Measurements from ENCODE around the gene SMPD4. TPM values are rescaled to one million over a fixed set of nuclear protein-coding genes. Genes with fewer than 3 reads are reported as not detected.
"Not testable (repeated sequence)": the region's sequence is repeated elsewhere in the genome, so short reads cannot be mapped to it uniquely, and the experiment has no call there.

The SMPD4 gene
- total RNA-seq, 1 experiment from 2014 or later: 67.5 TPM

GRCh38 chr2:130102597-130103363 is 78.6 kb downstream of the SMPD4 start:
- not testable (repeated sequence) for H3K27ac ChIP-seq; H3K36me3 ChIP-seq; DNase-seq; H3K27me3 ChIP-seq; H3K4me3 ChIP-seq; H3K4me1 ChIP-seq; H3K9me3 ChIP-seq (replicated peaks)

Other genes starting within 250 kb of the SMPD4 start
- not detected in 2 replicates for gene RAB6C, start 201.9 kb downstream of the SMPD4 start, total RNA-seq (2014; rRNA removed; shearing (Covaris generic))
- gene POTEF, start 52.4 kb downstream of the SMPD4 start, total RNA-seq (2014; rRNA removed; shearing (Covaris generic)): 8.6 and 11.5 TPM in 2 replicates
- gene CCDC74B, start 36.5 kb downstream of the SMPD4 start, total RNA-seq (2014; rRNA removed; shearing (Covaris generic)): 2.2 and 2.7 TPM in 2 replicates
- gene MZT2B, start 660 bp upstream of the SMPD4 start, total RNA-seq (2014; rRNA removed; shearing (Covaris generic)): 63.2 and 99.3 TPM in 2 replicates
- gene TUBA3E, start 16.8 kb upstream of the SMPD4 start, total RNA-seq (2014; rRNA removed; shearing (Covaris generic)): not detected in 2 replicates
- 74.0 and 77.6 TPM in 2 replicates for gene IMP4, start 161.3 kb upstream of the SMPD4 start, total RNA-seq (2014; rRNA removed; shearing (Covaris generic))
- gene PTPN18, start 174.5 kb upstream of the SMPD4 start, total RNA-seq (2014; rRNA removed; shearing (Covaris generic)): 15.4 and 18.6 TPM in 2 replicates

Data from SJCRH30 (cell line).